Endothelial cell of umbilical vein (primary cell): ENCODE data around the gene ASAP2. TPM values are rescaled to one million over a fixed set of nuclear protein-coding genes. Genes with fewer than 3 reads are reported as not detected.

Experiments
- BruUV-seq: library from RNA; stranded (reverse); fragments of 400-500 nt; replicated peaks from 2 replicates; lab custom pipeline; 2021; lab: Mats Ljungman, UMichigan
- CTCF ChIA-PET: fragments of 300-600, 350-600 bp; sonication (Branson Sonifier 250); formaldehyde crosslinking; loops from one replicate; lab custom pipeline; 2021; ENCODE audit warnings: antibody characterized with exemption, inconsistent platforms; lab: Charles Lee
- POLR2A ChIA-PET: fragments of 300-600, 350-600 bp; sonication (Branson Sonifier 250); formaldehyde crosslinking; loops from one replicate; lab custom pipeline; 2021; ENCODE audit warnings: antibody characterized with exemption, inconsistent platforms; lab: Charles Lee
- DNase-seq: peaks from one replicate; pipeline ENCODE4 v3.0.0-alpha.2; 2011; ENCODE audit warnings: low read depth, low spot score
- FAIRE-seq: peaks from 2 replicates; lab custom pipeline; 2011; peaks lifted over from hg19 to GRCh38; lab: Jason Lieb, UNC
- H2AFZ ChIP-seq: 2 replicates; pipeline ENCODE4 v1.6.0; 2012; ENCODE audit warnings: low read depth, low read length, control low read depth, inconsistent platforms
- H3K27ac ChIP-seq: 2 replicates; pipeline ENCODE4 v1.5.1; 2011; ENCODE audit warnings: low read depth, mild to moderate bottlenecking, control low read depth, low read length, moderate library complexity; ENCODE audit not compliant: insufficient read depth
- H3K27me3 ChIP-seq, 2 experiments: 2 replicates each; pipeline versions ENCODE4 v1.6.0 to v1.6.1; 2011; ENCODE audit warnings: low read length in 2 of 2, mixed read lengths in 1 of 2; ENCODE audit not compliant: control insufficient read depth in 2 of 2, insufficient read depth in 2 of 2
- H3K36me3 ChIP-seq, 2 experiments: 2 replicates in 1 of 2; 3 replicates in 1 of 2; pipeline ENCODE4 v1.5.1; 2011; ENCODE audit warnings: low read length in 2 of 2, mild to moderate bottlenecking in 1 of 2, moderate library complexity in 1 of 2; ENCODE audit not compliant: control insufficient read depth in 2 of 2, insufficient read depth in 2 of 2; ENCODE audit errors: extremely low read depth in 1 of 2
- H3K4me1 ChIP-seq: 3 replicates; pipeline ENCODE4 v1.5.1; 2011; ENCODE audit warnings: mild to moderate bottlenecking, low read length; ENCODE audit not compliant: control insufficient read depth, insufficient read depth; ENCODE audit errors: extremely low read depth
- H3K4me2 ChIP-seq: 2 replicates; pipeline ENCODE4 v1.6.1; 2011; ENCODE audit warnings: low read length, control low read depth, mixed read lengths; ENCODE audit not compliant: insufficient read depth
- H3K4me3 ChIP-seq, 3 experiments: fragments of 200-600 bp in 1 of 3; sonication (generic), shearing (Covaris generic) in 1 of 3; replicated peaks in 1 of 3; 2 replicates each; pipeline ENCODE4 v1.5.1; 2011 to 2016; ENCODE audit warnings: control low read depth in 3 of 3, low read length in 3 of 3, mild to moderate bottlenecking in 2 of 3, inconsistent platforms in 1 of 3, low read depth in 1 of 3, moderate library complexity in 1 of 3; ENCODE audit not compliant: insufficient read depth in 1 of 3
- H3K79me2 ChIP-seq: 2 replicates; pipeline ENCODE4 v1.6.0; 2012; ENCODE audit warnings: low read length, inconsistent platforms; ENCODE audit not compliant: control insufficient read depth, insufficient read depth
- H3K9ac ChIP-seq: replicated peaks from 2 replicates; pipeline ENCODE3; 2011; ENCODE audit warnings: low read length, control low read depth; ENCODE audit not compliant: insufficient read depth; ENCODE audit errors: extremely low read depth
- H3K9me1 ChIP-seq: replicated peaks from 3 replicates; pipeline ENCODE4 v1.6.0; 2011; ENCODE audit warnings: mild to moderate bottlenecking, low read length; ENCODE audit not compliant: control insufficient read depth, insufficient read depth; ENCODE audit errors: extremely low read depth
- H3K9me3 ChIP-seq: replicated peaks from 2 replicates; pipeline ENCODE4 v1.5.1; 2012; ENCODE audit warnings: low read length, inconsistent platforms; ENCODE audit not compliant: control insufficient read depth, insufficient read depth
- H4K20me1 ChIP-seq: replicated peaks from 2 replicates; pipeline ENCODE3; 2011; ENCODE audit warnings: mild to moderate bottlenecking, low read length; ENCODE audit not compliant: control insufficient read depth, insufficient read depth; ENCODE audit errors: extremely low read depth
- CTCF ChIP-seq, 2 donors: IDR thresholded peaks; 1 replicate in 1 of 2; 2 replicates in 1 of 2; pipeline ENCODE4 v1.5.1; 2011; ENCODE audit warnings: low read length in 2 of 2, mild to moderate bottlenecking in 2 of 2, moderate library complexity in 2 of 2, control low read depth in 1 of 2, inconsistent platforms in 1 of 2, low read depth in 1 of 2; ENCODE audit not compliant: insufficient read depth in 1 of 2; ENCODE audit errors: extremely low read depth in 1 of 2
- EZH2 ChIP-seq: IDR thresholded peaks from 2 replicates; pipeline ENCODE4 v1.6.1; 2012; ENCODE audit warnings: borderline replicate concordance, low read depth, mild to moderate bottlenecking, moderate library complexity, low read length, inconsistent platforms; ENCODE audit not compliant: severe bottlenecking
- FOS ChIP-seq: IDR thresholded peaks from 2 replicates; pipeline ENCODE4 v1.6.1; 2011; ENCODE audit warnings: mild to moderate bottlenecking, low read length, moderate library complexity, borderline replicate concordance; ENCODE audit not compliant: insufficient read depth
- GATA2 ChIP-seq: IDR thresholded peaks from 2 replicates; pipeline ENCODE4 v1.7.0; 2011; ENCODE audit warnings: low read depth, mild to moderate bottlenecking, moderate library complexity, mixed read lengths, low read length; ENCODE audit not compliant: insufficient read length, insufficient read depth
- JUN ChIP-seq: IDR thresholded peaks from 2 replicates; pipeline ENCODE4 v1.6.1; 2011; ENCODE audit warnings: borderline replicate concordance, low read depth; ENCODE audit not compliant: insufficient read length, insufficient read depth
- MYC ChIP-seq: IDR thresholded peaks from one replicate; pipeline ENCODE4 v1.6.1; 2011; ENCODE audit warnings: mild to moderate bottlenecking, low read depth, low read length
- POLR2A ChIP-seq: IDR thresholded peaks from 2 replicates; pipeline ENCODE4 v1.6.1; 2012; ENCODE audit warnings: low read depth, mild to moderate bottlenecking, control low read depth, low read length
- POLR2AphosphoS5 ChIP-seq: IDR thresholded peaks from 2 replicates; pipeline ENCODE4 v1.6.1; 2012; ENCODE audit warnings: low read depth, mild to moderate bottlenecking, control low read depth, low read length, moderate library complexity; ENCODE audit not compliant: insufficient read depth
- dilution Hi-C: fragments of 300-500 bp; cut with MboI; formaldehyde crosslinking; loops from one replicate; pipeline ENCODE4 v1.15.0; 2019; ENCODE audit warnings: low sequenced_read_pairs; ENCODE audit not compliant: extremely low pct_ligation_motif_present
- intact Hi-C: fragments of 100-400 bp; cut with micrococcal nuclease; formaldehyde crosslinking; loops from one replicate; pipeline ENCODE4 v1.10.0; 2022
- polyA plus RNA-seq, 4 experiments: library from polyadenylated mRNA; depleted of rRNA in 3 of 4; stranded (reverse) in 3 of 4; unstranded in 1 of 4; fragments of >200 nt; gene quantifications; 2 replicates each; pipeline versions ENCODE4 v1.2.1 to v1.2.3, GENCODE V29; 2011 to 2012; ENCODE audit warnings: missing spikeins in 1 of 4
- total RNA-seq: library from RNA; stranded (reverse); gene quantifications from 2 replicates; pipeline ENCODE4 v1.2.3, GENCODE V29; 2021
- TF ChIP-seq, protein P1 (sequence below): IDR thresholded peaks from 2 replicates; pipeline ENCODE4 v1.6.1; 2011; ENCODE audit not compliant: insufficient read depth, insufficient read length

Gene ASAP2
- total and polyA plus RNA-seq, 2 donors (not counting 3 experiments of a cell fraction or from before 2014, with no cell fraction given): 31.1 to 79.2 TPM

DNA sequence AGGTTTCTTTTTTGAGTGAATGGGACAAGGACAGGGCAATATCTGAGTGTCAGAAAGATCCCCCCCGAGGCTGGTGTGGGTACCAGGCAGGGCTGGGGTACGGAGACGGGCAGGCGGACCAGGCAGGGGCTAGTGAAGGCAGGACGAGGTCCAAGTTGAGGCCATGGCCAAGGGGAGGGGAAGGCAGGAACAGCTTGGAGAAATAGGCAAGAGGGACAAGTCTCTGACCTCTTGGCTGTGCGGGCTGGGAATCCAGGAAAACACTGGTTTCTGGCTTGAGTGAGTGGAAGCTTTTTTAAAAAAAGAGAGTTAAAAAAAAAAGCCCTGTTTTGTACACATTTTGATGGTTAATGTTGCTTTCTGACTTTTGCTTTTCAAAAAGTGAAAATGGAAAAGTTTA lies 30.3 kb downstream of the ASAP2 start:
- H3K4me3 ChIP-seq: no peak overlapping the region
- POLR2A ChIA-PET: no interaction called here
- no peak overlapping the region for H2AFZ ChIP-seq

More for the DNA sequence above, 30.3 kb downstream of the ASAP2 start:
- Histone ChIP-seq H4K20me1 (no peaks in the 10 kb centered on the region), H3K4me2 (peak overlapping the region; percentile 27), H3K4me1 (peaks cover 67% of the 10 kb centered on the region), H3K9me1 (no peaks in the 10 kb centered on the region), H3K27ac (peak overlapping the region; percentile 98), H3K9ac (peak overlapping the region; percentile 67), H3K79me2 (peaks cover 86% of the 10 kb centered on the region), H3K27me3 (no peaks in the 10 kb centered on the region), H3K9me3 (no peaks in the 10 kb centered on the region), H3K36me3 (no peaks in the 10 kb centered on the region)
- TF ChIP-seq POLR2A (no peak), MYC (no peak), CTCF (IDR thresholded peaks at IDR 0.05; ENCODE audit: extremely low read depth in 1 of 2, insufficient read depth in 1 of 2, low read depth in 1 of 2, low read length in 2 of 2) (no peak), POLR2AphosphoS5 (no peak), EZH2 (no peak), FOS (no peak), GATA2 (no peak), JUN (no peak)
- TF ChIP-seq, protein P1, sequence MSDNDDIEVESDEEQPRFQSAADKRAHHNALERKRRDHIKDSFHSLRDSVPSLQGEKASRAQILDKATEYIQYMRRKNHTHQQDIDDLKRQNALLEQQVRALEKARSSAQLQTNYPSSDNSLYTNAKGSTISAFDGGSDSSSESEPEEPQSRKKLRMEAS: no peak
- DNase-seq: peak; percentile 56
- BruUV-seq: no TSS peak
- FAIRE-seq: peak; percentile 33
- dilution Hi-C loops: no loop called here
- CTCF ChIA-PET: interaction anchor here (1.1 to 8.5 kb wide), 3 partner anchors 13 to 93 kb away, joined by 3 to 65 read pairs (median 59); partner anchors contain the start of gene ASAP2
- intact Hi-C loops: loop anchor here (5.0 kb wide), 1 partner anchor 185 kb away; the partner anchor contains the start of genes CPSF3 and ITGB1BP1
